BLaER1 treated with 17β-estradiol and CSF1 and Interleukin-3, amounts not matched to agents 10 nM and 100 nM (cell line): ENCODE data around the gene CELF3.
"Not testable (repeated sequence)": the region's sequence is repeated elsewhere in the genome, so short reads cannot be mapped to it uniquely, and the experiment has no call there.

Experiments used
- H3K27ac ChIP-seq, 11 experiments: shearing (Covaris generic); formaldehyde crosslinking; 2 replicates each; pipeline ENCODE4 v1.8.1; 2022
- H3K27me3 ChIP-seq, 11 experiments: shearing (Covaris generic); formaldehyde crosslinking; 2 replicates each; pipeline ENCODE4 v1.8.1; 2022
- H3K36me3 ChIP-seq, 11 experiments: shearing (Covaris generic); formaldehyde crosslinking; 2 replicates each; pipeline ENCODE4 v1.8.1; 2022
- H3K4me1 ChIP-seq, 10 experiments: shearing (Covaris generic); formaldehyde crosslinking; 2 replicates each; pipeline ENCODE4 v1.8.1; 2022
- H3K4me2 ChIP-seq, 11 experiments: shearing (Covaris generic); formaldehyde crosslinking; 2 replicates each; pipeline ENCODE4 v1.8.1; 2022
- H3K4me3 ChIP-seq, 10 experiments: shearing (Covaris generic); formaldehyde crosslinking; 2 replicates each; pipeline ENCODE4 v1.8.1; 2022
- H3K9ac ChIP-seq, 11 experiments: shearing (Covaris generic); formaldehyde crosslinking; 2 replicates each; pipeline ENCODE4 v1.8.1; 2022
- H3K9me3 ChIP-seq, 11 experiments: shearing (Covaris generic); formaldehyde crosslinking; replicated peaks in 1 of 11; 2 replicates each; pipeline ENCODE4 v1.8.1; 2022
- H4K20me1 ChIP-seq, 11 experiments: shearing (Covaris generic); formaldehyde crosslinking; 2 replicates each; pipeline ENCODE4 v1.8.1; 2022
- Cebpa-rat ChIP-seq, 11 experiments: shearing (Covaris generic); IDR thresholded peaks; 2 replicates each; pipeline ENCODE4 v1.8.1; 2022

Gene CELF3

DNA sequence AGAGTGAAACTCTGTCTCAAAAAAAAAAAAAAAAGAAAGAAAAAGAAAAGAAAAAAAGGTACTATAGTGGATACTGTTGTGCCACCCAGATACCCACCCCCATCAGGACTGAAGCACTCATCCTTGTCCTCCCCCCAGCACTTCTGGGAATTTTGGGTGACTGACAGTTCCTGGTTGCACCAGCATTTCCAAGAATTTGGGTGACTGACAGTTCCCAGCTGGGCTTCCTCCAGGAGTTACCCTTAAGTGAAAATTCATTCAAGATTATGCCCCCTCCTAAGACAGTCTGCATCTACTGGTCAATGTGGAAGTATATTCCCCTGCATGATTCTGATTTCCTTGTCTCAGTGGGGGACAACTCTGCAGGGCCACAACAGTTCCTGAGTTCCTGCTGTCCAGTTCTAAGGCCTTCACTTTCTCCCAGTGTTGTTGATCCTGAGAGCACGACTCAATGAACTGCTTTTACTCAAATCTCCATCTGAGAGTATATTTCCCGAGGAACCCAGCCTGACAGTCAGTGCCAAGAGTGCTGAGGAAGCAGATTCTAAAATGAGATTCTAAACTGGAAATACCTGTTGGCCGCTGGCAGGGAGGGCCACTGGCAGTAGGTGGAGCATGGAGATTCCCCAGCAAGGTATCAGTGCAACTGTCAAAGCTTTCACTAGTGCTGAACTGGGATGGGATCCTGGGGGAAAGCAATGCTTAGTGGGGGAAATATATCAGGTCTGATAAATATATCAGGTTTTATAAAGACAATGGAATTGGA, 23.2 kb upstream of the CELF3 start:
- TF ChIP-seq Cebpa-rat (IDR thresholded peaks at IDR 0.05) = no peak
- peaks cover 0 to 7% (median 0%) of the 10 kb centered on the region in 10 experiments; a peak in 5 of 20 replicates for H3K4me1 ChIP-seq
- H3K9me3 ChIP-seq = peaks cover 19 to 26% (median 23%) of the 10 kb centered on the region in 11 experiments
- no peak overlapping the region for H3K9ac ChIP-seq
- H3K27ac ChIP-seq = no peak overlapping the region
- H3K36me3 ChIP-seq = peaks cover 0 to 7% (median 0%) of the 10 kb centered on the region in 11 experiments; a peak in 3 of 22 replicates
- no peak overlapping the region for H3K4me3 ChIP-seq
- no peaks in the 10 kb centered on the region for H4K20me1 ChIP-seq
- no peaks in the 10 kb centered on the region for H3K27me3 ChIP-seq
- peak overlapping the region in 4 of 11 experiments; percentile 13 to 51 (median 36); a peak in 5 of 22 replicates for H3K4me2 ChIP-seq

DNA sequence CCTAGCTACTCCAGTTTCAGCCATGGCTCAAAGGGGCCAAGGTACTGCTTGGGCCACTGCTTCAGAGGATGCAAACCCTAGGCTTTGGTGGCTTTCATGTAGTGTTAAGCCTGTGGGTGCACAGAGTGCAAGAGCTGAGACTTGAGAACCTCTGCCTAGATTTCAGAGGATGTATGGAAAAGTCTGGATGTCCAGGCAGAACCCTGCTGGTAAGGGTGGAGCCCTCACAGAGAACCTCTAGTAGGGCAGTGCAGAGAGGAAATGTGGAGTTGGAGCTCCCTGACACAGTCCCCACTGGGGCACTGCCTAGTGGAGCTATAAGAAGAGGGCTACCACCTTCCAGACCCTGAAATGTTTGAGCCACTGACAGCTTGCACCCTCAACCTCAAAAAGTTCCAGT, 20.9 kb upstream of the CELF3 start:
- Histone ChIP-seq H3K27me3 (no peaks in the 10 kb centered on the region), H3K36me3 (peaks cover 0 to 7% (median 0%) of the 10 kb centered on the region in 11 experiments; a peak in 3 of 22 replicates), H3K4me2 (no peak overlapping the region), H3K9me3 (peaks cover 19 to 26% (median 23%) of the 10 kb centered on the region in 11 experiments), H4K20me1 (no peaks in the 10 kb centered on the region), H3K9ac (no peak overlapping the region), H3K4me1 (peaks cover 0 to 7% (median 0%) of the 10 kb centered on the region in 10 experiments; a peak in 5 of 20 replicates), H3K4me3 (peak overlapping the region in 1 of 10 experiments; percentile 8; a peak in 1 of 20 replicates), H3K27ac (no peak overlapping the region)
- TF ChIP-seq Cebpa-rat (IDR thresholded peaks at IDR 0.05) = no peak

DNA sequence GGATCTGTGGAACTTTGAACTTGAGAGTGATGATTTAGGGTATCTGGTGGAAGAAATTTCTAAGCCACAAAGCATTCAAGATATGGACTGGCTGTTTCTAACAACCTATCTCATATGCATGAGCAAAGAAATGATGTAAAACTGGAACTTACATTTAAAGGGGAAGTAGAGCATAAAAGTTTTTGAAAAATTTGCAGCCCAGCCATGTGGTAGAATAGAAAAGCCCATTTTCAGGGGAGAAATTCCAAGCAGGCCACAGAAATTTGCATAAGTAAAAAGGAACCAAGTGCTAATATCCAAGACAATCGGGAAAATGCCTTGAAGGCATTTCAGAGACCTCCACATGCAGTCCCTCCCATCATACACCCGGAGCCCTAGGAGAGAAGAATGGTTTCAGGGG, 20.4 kb upstream of the CELF3 start:
- Histone ChIP-seq H3K4me3 (peak overlapping the region in 1 of 10 experiments; percentile 8; a peak in 1 of 20 replicates), H3K9me3 (peaks cover 19 to 26% (median 23%) of the 10 kb centered on the region in 11 experiments), H3K4me1 (peaks cover 0 to 7% (median 0%) of the 10 kb centered on the region in 10 experiments; a peak in 5 of 20 replicates), H3K9ac (no peak overlapping the region), H3K27ac (no peak overlapping the region), H3K27me3 (no peaks in the 10 kb centered on the region), H3K4me2 (no peak overlapping the region), H3K36me3 (peaks cover 0 to 7% (median 0%) of the 10 kb centered on the region in 11 experiments; a peak in 3 of 22 replicates), H4K20me1 (no peaks in the 10 kb centered on the region)
- TF ChIP-seq Cebpa-rat (IDR thresholded peaks at IDR 0.05) = no peak

DNA sequence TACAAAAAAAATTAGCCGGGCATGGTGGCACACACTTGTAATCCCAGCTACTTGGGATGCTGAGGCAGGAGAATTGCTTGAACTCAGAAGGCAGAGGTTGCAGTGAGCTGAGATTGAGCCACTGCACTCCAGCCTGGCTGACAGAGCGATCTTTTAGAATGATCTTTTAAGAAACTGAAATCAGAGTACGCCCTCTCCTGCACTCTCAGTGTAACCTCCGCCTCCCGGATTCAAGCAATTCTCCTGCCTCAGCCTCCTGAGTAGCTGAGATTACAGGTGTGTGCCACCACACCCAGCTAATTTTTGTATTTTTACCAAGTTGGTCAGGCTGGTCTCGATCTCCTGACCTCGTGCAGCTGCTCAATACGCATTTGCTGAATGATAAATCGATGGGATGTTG, 17.4 kb upstream of the CELF3 start:
- not testable (repeated sequence) for H3K4me2 ChIP-seq, H3K27ac ChIP-seq
- peaks cover 19 to 25% (median 23%) of the 10 kb centered on the region in 11 experiments for H3K9me3 ChIP-seq

DNA sequence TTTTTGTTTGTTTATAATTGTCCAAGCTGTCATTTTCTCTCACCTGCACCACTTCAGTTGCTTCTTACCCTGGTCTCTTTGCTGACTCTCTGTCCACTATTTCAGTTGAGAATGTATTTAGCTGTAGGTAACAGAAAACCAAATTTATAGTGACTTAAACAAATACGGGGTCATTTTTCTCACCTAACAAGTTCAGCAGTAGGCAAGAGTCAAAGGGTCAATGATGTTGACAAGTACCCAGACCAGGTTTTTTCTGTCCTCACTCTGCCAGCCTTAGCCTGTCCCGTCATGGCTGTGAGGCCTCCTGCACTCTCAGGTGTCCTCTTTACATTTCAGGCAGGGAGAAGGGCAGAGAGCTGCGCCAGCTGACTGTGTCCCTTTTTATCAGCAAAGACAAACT, 16.5 kb upstream of the CELF3 start:
- Histone ChIP-seq H3K9ac (no peak overlapping the region), H3K27ac (no peak overlapping the region), H4K20me1 (no peaks in the 10 kb centered on the region), H3K9me3 (peaks cover 14 to 17% (median 16%) of the 10 kb centered on the region in 11 experiments), H3K4me3 (no peak overlapping the region), H3K4me1 (no peaks in the 10 kb centered on the region), H3K27me3 (no peaks in the 10 kb centered on the region), H3K36me3 (peaks cover 0 to 7% (median 0%) of the 10 kb centered on the region in 11 experiments; a peak in 3 of 22 replicates), H3K4me2 (no peak overlapping the region)
- no peak for TF ChIP-seq Cebpa-rat (IDR thresholded peaks at IDR 0.05)

More for the DNA sequence above, 17.4 kb upstream of the CELF3 start:
- H3K27me3 ChIP-seq, H4K20me1 ChIP-seq, H3K9ac ChIP-seq, H3K4me3 ChIP-seq, H3K36me3 ChIP-seq, H3K4me1 ChIP-seq: not testable (repeated sequence)

DNA sequence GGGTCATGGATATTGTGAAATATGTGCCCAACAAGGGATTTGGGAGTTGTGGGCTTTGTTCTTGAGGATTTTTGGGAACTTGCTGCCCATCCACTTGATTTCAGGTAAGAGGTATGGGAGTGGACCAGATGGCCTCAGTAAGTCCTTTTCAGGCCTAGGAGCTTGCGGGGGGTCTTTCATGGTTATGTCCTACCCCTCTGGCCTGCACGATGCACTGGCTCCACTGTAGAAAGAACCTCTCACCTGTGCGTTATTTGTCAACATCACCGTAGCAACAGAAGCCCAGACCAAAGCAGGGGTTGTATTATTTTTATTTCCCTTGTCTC, 13.3 kb upstream of the CELF3 start:
- Histone ChIP-seq H3K36me3 (no peaks in the 10 kb centered on the region), H3K4me2 (no peak overlapping the region), H3K4me3 (no peak overlapping the region), H3K27me3 (no peaks in the 10 kb centered on the region), H3K9me3 (no peaks in the 10 kb centered on the region), H4K20me1 (no peaks in the 10 kb centered on the region), H3K9ac (no peak overlapping the region), H3K4me1 (no peaks in the 10 kb centered on the region), H3K27ac (no peak overlapping the region)
- no peak for TF ChIP-seq Cebpa-rat (IDR thresholded peaks at IDR 0.05)

DNA sequence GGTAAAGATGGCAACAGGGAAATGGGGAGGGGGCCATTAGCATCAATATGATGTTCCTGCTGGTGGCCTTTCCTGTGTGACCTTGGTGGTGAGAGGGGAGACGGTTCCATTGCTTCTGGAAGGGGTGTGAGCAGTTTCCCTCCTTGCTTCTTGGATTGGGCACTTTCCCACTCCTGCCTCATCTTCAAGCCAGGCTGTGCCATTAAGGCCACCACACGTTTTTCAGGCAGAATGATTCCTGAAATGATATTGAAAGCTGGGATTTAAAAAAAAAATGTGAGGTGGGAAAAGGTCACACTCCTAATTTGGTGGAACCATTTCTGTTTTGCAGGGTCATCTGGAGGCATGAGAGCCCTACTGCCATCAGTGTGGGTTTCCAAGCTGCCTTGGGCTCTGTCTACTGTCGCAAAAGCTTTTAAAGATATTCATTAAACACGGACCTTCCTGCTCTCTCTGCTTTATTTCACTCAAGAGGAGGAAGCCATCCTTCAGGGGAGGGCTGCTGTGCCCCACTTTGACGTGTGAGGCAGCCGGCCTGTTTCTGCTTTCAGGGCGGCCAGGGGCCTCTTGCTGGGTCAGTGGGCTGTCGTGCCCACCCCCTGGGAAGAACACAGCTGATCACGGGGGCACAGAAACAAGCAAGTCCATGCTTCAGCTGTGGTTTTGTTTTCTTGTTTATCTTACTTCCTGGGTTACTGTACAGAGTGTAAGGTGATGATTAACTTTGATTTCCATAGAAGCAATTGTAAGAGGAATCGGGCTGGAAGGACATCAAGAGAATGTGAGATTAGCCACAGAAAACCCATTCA, 12.8 kb upstream of the CELF3 start:
- Histone ChIP-seq H3K36me3 (no peaks in the 10 kb centered on the region), H3K27ac (no peak overlapping the region), H3K4me3 (no peak overlapping the region), H3K27me3 (no peaks in the 10 kb centered on the region), H3K4me1 (no peaks in the 10 kb centered on the region), H3K9me3 (no peaks in the 10 kb centered on the region), H3K4me2 (no peak overlapping the region), H3K9ac (no peak overlapping the region), H4K20me1 (no peaks in the 10 kb centered on the region)
- TF ChIP-seq Cebpa-rat (IDR thresholded peaks at IDR 0.05) = peak in 1 of 11 experiments; percentile 8; a peak in 1 of 22 replicates

DNA sequence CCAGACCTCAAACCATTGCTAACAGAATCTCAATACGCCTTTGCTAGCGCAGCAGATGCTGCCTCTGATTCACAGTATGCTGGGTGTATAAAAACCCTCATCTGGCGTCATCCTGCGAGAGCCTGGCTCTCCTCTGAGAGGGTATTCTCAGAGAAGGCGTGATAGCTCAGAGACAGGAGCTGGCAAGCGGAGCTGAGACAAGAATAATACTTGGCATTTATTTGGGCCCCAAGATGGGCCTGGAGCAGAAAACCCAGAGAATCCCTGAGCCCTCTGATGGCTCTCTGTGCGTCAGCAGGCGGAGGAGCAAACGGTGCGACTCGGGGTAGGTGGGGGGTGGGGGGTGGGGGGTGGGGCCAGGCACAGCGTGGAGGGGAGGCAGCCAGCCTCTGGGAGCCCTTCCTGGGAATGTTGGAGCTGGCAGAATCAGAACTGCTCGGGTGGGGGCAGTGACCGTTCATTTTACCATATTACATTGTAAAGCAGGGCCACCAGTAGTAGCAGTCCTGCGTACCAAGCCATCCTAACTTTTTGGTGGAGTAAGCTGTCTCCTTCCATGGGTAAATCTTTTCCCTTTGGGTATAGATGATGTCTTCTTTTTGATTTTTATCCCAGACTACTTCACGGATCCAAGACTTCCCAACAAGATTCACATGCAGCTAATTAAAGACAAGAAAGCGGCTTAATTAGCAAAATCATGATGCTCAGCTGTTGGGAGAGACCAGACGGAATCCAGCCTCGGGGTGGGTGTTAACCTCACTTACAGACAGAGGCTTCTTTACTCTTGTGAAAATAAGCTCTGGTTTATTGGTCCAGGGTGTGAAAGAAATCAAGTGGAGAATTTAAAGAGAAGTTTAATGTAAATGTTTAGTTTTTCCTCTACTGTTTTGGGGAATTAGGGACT, 11.8 kb upstream of the CELF3 start:
- H3K9me3 ChIP-seq = no peaks in the 10 kb centered on the region
- no peak for TF ChIP-seq Cebpa-rat (IDR thresholded peaks at IDR 0.05)
- H3K27me3 ChIP-seq = peaks cover 0 to 8% (median 2%) of the 10 kb centered on the region in 11 experiments; a peak in 15 of 22 replicates
- no peaks in the 10 kb centered on the region for H4K20me1 ChIP-seq
- H3K36me3 ChIP-seq = no peaks in the 10 kb centered on the region
- no peak overlapping the region for H3K4me2 ChIP-seq
- H3K4me1 ChIP-seq = no peaks in the 10 kb centered on the region
- H3K4me3 ChIP-seq = no peak overlapping the region
- H3K9ac ChIP-seq = no peak overlapping the region
- H3K27ac ChIP-seq = no peak overlapping the region
